Effector CD4-positive, alpha-beta T cell (primary cell): Measurements from ENCODE around the gene SDR9C7.
"Not testable (repeated sequence)": the region's sequence is repeated elsewhere in the genome, so short reads cannot be mapped to it uniquely, and the experiment has no call there.

Source experiments
- DNase-seq: peaks from one replicate; pipeline ENCODE4 v3.0.0-alpha.2; 2020

Gene SDR9C7

DNA sequence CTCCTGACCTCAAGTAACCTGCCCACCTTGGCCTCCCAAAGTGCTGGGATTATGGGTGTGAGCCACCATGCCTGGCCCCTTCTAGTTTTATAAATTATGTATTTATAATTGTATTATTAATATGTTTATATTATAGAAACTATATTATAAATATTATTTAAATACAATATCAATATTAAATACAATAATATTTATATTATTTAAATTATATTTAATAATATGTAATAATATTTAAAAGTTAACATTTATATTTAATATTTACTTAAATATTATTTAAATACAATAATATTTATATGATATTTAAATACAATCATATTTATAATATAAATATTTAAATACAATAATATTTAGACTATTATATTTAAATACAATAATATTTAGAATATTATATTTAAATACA, 20.0 kb downstream of the SDR9C7 start:
- DNase-seq, result no peak

DNA sequence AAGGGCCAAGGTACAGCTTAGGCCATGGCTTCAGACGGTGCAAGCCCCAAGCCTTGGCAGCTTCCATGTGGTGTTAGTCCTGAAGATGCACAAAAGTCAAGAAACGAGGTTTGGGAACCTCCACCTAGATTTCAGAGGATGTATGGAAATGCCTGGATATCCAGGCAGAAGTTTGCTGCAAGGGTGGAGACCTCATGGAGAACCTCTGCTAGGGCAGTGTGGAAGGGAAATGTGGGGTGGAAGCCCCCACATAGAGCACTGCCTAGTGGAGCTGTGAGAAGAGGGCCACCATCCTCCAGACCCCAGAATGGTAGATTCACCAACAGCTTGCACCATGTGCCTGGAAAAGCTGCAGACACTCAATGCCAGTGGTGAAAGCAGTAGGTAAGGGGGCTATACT, 24.8 kb downstream of the SDR9C7 start:
- not testable (repeated sequence) for DNase-seq

DNA sequence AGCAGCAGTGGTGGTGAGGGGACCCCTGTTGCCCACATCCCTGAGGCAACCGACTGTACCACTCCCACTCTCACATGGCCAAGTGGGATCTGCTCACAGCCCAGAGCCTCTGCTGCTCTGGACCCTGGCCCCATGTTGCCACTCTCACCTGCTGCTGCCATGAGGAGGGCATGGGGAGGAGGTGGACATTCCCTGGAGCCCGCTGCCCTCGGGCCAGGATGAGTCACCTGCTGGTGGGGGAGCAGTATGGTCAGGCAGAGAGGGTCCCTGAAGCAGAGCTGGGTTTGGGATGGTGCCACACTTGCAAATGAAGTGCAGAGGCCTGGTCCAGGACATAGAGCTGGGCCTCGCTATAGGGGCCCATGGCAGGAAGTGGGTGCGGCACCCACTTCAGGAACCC, 26.1 kb downstream of the SDR9C7 start:
- no peak for DNase-seq

DNA sequence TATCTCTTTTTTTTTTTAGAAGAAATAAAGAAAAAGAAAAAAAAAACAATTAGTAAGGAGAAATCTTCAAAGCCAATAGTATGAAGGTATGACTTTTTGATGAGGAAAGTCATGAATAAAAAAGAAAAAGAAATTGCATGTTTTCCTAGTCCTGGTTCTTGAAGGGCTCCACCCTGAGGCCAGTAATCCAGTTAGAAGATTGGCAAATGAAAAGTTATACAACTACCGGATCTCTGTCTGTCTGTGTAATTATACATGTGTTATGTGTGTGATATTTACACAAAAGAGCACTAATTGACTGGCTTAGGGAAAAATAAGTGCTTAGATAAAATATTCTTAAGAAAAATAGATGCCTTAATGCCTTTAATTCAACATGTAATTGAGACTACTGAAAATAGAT, 28.4 kb downstream of the SDR9C7 start:
- no peak for DNase-seq

DNA sequence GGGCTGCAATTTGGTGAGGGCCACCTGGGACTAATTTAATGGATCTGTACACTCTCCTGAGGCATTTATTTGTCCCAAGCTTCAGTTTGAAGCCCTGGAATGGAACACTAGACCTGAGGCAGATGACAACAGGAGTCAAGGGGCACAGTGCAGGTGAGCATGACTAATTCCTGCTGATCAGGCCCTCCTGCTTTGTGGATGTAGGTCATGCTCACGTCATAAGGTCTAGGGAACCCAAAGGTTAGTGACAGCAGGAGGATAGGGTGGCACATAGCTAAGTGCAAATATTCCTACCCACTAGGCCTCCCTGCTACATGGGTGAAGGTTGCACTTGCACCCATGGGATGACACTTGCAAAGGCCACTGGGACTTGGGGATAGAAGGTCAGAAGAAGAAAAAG, 30.8 kb downstream of the SDR9C7 start:
- DNase-seq, result no peak

DNA sequence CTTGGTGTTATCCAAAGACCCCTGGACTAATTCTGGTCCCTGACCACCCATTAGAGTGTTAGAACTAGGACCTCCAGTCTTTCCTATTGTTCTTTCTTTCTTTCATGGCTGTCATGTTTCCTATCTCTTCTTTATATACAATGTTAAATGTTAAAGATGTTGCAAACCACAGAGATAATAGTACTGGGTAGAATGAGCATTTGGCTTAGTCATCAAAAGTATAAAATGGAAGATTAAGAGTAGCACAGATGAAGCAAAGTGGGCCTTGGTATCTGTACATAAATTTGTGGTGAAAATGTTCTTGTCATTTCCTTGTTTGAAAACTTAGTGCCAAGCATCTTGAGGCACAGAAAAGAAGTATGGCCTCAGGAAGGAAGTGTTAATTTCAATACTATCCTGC, 32.9 kb downstream of the SDR9C7 start:
- DNase-seq, result not testable (repeated sequence)

DNA sequence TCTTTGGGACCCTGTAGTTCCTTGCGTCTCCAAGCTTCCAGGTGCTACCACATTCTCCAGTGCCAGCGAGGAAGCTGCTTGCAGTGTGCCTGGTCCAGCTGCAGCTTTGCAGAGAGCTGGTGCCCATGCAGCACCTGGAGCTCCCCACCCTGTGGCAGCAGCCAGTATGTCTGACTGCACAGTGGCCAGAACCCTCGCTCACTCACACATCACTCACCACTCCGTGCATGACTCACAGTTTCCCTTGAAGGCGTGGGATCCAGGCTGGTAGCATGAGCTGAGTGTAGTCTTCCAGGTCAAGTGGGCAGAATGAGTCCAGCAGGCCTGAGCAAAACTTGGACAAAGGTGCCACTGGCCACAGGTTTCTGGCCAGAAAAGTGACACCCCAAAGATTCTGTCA, 33.6 kb downstream of the SDR9C7 start:
- DNase-seq, result no peak

DNA sequence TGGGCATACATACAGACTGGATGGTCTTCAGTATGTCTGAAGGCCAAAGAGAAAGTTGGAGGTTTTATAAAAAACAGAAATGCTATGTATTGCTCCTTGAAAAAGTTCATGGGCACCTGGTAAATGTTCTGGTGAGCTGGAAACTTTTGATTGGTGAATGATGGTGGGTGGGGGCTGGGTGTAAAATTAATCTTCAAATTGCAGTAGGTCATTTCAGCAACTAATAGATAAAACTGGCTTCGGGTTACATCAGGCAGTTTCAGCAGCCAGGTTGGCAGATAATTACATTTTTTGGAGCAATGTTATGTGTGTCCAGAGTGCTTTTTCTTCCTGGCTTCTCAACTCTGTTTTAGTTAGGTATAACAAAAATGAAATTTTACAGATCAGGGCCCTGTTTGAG, 35.3 kb downstream of the SDR9C7 start:
- no peak for DNase-seq

DNA sequence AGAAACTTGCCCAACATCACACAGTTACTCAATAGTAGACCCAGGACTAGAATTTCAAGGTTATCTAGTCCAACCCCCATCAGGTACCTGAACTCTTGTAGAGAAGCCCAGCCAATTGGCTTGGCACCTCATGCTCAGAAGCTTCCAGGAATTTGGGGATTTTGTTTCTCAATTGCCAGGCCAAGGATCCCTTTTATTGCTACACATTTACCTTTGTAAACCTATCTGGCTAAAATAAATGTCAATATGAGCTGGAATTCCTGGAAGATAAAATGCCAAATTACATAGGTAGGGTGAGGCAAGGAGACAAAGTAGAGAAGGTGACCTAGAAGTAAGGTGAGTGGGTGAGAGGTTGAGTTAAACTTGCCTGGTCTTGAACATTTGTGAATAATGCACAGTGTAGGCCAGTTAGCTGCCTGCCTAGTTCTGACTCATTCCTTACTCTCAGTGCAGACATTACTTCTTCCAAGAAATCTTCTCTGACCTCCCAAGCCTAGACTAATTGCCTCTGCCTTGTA, 36.3 kb downstream of the SDR9C7 start:
- no peak for DNase-seq

DNA sequence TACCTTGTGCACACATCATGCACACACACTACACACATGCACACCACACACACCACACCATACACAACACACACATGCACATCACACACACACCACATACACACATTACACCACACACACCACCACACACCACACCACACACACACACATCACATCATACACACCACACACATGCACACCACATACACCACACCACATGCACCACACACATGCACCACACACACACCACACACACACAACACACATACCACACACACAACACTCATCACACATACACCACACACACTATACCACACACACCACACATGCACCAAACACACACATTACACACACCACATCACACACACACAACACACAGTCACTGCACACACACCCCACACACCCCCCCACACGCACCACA, 38.1 kb downstream of the SDR9C7 start:
- DNase-seq, result no peak

DNA sequence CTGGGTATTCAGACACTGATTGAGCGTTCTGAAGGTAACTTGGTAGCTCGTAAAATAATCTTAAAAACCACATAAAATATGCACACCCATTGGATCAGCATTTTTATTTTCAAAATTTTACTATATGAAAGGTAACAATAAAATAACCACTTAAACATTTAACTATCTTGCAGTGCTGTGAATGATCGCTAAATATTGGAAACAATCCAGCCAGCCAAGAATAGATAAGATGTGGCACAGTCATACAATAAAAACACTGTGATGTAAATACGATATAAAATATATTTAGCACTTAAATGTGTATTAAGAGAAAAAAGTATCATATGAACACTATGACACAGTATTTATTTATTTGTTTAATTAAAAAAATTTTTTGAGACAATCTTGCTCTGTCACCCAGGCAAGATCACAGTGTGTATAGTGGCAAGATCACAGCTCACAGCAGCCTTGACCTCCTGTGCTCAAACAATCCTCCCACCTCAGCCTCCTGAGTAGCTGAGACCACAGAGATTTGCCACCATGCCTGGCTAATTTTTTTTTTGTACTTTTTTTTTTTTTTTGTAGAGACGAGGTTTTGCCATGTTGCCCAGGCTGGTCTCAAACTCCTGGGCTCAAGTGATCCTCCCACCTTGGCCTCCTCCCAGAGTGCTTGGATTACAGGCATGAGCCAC, 39.4 kb downstream of the SDR9C7 start:
- no peak for DNase-seq

DNA sequence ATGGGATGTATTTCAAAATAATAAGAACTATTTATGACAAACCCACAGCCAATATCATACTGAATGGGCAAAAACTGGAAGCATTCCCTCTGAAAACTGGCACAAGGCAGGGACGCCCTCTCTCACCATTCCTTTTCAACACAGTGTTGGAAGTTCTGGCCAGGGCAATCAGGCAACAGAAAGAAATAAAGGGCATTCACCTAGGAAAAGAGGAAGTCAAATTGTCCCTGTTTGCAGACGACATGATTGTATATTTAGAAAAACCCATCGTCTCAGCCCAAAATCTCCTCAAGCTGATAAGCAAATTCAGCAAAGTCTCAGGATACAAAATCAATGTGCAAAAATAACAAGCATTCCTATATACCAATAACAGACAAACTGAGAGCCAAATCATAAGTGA, 42.3 kb downstream of the SDR9C7 start:
- DNase-seq, result not testable (repeated sequence)

DNA sequence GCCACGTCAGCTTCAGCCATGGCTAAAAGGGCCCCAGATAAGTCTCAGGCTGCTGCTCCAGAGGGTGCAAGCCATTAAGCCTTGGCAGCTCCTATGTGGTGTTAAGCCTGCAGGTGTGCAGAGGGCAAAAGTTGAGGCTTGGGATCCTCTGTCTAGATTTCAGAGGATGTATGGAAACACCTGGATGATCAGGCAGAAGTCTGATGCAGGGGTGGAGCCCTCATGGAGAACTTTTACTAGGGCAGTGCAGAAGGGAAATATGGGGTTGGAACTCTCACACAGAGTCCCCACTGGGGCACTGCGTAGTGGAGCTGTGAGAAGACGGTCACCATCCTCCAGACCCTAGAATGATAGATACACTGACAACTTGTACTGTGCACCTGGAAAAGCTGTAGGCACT, 47.9 kb downstream of the SDR9C7 start:
- DNase-seq, result no peak

DNA sequence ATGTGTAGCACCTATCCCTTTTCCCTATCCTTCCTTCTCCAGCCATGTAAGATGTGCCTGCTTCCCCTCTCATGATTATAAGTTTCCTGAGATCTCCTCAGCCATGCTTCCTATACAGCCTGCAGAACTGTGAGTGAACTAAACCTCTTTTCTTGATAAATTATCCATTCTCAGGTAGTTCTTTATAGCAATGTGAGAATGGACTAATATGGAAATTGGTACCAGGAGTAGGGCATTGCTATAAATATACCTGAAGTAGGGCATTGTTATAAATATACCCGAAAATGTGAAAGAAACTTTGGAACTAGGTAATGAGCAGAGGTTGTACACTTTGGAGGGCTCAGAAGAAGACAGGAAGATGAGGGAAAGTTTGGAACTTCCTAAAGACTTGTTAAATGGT, 48.9 kb downstream of the SDR9C7 start:
- DNase-seq, result no peak

DNA sequence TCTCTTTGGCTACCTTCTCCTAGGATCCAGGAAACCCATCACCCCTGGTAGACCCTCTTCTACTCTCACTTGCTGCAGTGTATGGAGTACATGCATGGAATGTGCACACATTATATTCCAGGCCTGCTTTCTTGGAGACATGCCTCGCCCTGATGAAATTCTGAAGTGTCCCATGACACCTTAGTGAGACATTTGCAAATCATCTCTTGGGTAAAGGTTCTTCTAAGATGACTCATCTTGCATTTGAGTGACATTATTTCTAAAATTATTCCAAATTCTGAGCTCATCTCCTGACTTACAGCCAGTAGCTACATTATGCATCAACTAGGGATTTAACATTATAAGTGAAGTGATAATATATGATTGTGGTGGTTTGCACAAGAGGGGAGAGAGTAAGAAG, 49.8 kb downstream of the SDR9C7 start:
- no peak for DNase-seq

DNA sequence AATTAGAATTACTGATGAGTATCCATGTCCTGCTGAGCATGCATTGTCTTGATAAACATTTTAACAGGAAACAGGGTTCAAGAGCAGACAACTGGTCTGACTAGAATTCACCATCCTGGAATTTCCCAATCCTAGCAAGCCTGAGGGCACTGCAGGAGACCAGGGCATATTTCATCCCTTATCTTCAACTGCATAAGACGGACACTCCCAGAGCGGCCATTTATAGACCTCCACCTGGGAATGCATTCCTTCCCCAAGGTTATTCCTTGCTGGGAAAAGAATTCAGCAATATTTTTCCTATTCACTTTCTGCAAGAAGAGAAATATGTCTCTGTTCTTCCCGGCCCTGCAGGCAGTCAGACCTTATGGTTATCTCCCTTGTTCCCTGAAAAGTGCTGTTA, 51.8 kb downstream of the SDR9C7 start:
- not testable (repeated sequence) for DNase-seq

DNA sequence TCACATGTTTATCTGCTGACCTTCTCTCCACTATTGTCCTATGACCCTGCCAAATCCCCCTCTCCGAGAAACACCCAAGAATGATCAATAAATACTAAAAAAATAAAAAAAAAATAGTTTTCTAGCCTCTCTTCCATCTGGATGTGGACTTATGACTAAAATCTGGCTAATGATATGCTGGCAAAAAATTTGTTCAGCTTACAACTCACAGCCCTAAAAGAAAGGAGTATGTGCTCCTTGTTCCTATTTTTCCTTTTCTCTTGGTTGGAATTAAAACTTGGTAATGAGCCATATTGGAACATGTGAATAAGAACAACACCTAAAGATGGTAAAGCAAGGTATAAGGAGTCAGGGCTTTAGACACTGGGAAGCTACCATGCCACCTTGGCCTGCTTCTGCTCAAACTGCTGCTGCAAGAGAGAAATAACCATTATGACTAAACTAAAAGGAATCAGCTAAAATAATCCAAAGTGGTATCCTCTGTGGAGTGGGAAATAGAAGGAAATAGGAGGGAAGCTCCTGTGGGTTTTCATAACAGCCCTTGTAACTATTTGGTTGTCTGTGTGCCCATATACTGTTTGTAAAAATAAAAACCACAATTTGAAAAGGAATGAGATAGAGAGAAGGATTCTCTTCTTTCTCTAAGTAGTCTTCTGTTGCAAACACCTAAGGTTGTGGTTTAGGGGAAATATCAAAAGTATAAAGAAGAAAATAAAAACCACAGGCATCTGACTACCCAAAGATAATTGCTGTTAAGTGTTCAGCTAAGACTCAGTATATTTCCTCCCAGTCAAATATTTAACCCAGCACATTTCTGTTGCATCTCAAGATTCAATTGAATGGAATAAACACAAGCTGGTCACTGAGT, 53.8 kb downstream of the SDR9C7 start:
- no peak for DNase-seq

DNA sequence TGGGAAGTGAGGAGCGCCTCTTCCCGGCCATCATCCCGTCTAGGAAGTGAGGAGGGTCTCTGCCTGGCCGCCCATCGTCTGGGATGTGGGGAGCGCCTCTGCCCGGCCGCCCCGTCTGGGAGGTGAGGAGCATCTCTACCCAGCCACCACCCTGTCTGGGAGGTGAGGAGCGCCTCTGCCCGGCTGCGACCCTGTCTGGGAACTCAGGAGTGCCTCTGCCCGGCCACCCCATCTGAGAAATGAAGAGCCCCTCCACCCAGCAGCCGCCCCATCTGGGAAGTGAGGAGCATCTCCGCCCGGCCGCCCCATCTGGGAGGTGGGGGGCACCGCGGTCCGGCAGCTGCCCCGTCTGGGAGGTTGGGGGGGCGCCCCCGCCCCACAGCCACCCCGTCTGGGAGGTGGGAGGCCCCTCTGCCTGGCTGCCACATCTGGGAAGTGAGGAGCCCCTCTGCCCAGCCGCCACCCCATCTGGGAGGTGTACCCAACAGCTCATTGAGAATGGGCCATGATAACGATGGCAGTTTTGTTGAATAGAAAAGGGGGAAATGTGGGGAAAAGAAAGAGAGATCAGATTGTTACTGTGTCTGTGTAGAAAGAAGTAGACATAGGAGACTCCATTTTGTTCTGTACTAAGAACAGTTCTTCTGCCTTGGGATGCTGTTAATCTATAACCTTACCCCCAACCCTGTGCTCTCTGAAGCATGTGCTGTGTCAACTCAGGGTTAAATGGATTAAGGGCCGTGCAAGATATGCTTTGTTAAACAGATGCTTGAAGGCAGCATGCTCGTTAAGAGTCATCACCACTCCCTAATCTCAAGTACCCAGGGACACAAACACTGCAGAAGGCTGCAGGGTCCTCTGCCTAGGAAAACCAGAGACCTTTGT, 54.7 kb downstream of the SDR9C7 start:
- not testable (repeated sequence) for DNase-seq

DNA sequence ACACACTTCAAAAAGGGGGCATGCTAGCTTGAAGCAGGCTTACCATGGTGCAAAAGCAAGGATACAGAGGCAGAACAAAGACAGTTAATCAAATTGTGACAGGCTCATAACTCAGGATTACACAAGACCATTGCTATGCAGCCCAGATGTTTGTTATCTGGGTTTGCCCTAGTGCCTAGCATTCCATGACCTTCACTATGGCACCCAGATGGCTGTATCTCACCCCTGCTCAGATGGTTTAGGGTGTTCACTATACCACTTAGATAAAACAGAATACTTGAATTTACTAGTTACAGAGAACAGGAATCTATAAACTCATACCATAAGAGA, 56.2 kb downstream of the SDR9C7 start:
- DNase-seq, result no peak

DNA sequence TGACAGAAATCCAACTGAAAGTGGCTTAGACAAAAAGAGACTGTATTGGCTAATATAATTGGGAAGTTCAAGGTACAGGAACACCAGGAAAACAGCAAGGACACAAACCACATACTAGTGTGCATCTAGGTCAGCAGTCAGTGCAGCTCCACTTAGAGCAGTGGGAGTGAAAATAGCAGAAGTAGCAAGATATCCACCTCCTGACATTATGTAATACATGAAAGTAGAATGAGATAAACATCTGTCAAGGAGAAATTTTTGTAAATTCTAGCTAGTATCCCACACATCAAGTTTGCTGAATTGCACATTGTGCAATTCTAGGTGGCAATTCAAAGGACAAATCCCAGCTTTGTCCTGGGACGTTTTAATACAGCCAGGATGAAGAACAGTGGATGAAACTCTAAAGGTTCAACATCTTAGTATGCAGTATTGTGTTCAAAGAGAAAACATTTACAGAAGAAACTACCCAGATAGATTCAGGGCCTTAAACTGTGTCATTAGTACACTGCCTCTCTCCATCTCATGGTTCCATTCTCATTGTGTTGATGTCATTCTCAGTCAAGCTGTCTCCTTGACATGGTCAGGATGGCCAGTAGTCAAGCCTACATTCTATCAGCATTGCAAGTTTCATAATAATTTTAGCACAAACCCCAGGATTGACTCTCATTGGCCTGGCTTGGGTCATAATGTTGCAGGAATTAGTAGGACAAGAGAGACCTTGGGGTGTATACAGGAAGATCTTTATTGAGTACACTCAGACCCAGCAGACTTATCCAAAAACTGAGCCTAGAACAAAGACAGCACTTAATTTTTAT, 56.8 kb downstream of the SDR9C7 start:
- no peak for DNase-seq

DNA sequence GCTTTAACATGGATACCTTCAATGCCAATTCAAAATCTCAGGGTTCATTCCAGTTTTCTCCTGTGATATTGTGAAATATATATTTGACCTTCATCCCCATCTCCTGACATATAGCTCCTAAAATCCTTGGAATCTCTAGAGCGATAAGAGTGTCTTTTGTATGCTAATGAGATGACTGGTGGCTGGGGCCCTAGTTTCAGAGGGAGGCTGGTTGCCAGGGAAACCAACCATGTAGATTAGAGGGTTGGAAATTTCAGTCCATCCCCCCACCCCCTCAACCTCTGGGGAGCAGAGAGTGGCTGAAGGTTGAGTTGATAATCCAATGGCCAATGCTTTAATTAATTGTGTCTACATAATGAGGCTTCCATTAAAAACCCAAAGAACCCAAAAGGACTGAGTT, 59.4 kb downstream of the SDR9C7 start:
- no peak for DNase-seq

DNA sequence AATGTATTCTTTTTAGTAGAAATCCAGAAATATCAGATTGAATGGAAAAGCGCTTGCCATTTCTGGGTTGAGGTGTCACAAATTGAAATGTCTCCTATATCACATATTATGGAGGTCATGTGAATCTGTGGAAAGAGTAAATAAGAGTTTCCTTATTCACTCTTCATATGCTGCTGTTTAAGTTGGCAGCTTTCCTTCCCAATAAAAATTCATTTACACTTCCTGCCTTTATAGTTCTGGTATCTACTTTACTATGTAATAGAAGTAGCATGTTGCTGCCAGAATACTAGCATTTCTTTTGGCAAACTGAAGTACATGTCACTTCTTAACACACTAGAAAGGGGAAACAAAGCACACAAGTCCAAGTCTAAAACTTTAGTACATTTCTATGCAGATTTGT, 60.8 kb downstream of the SDR9C7 start:
- DNase-seq, result no peak
